ENCODE measurements around the gene SYNGR3.

The SYNGR3 gene

GRCh38 chr16:1942810-1943726 lies 46.7 kb upstream of the SYNGR3 start, which contains the start of gene MSRB1:
TSS of gene MSRB1 (minus strand) at chr16:1943199. CDS start at chr16:1943156, 43 bp downstream.
- peak within 1 kb of the TSS; percentile 12 for H3K27ac ChIP-seq (ENCODE audit: poor library complexity, severe bottlenecking)
- ATAC-seq (ENCODE audit: low read depth): peak; percentile 93

GRCh38 chr16:1944612-1945199 lies 45.1 kb upstream of the SYNGR3 start:
- H3K27me3 ChIP-seq (ENCODE audit: insufficient read depth, poor library complexity, severe bottlenecking): no peaks in the 10 kb centered on the region
- H3K4me3 ChIP-seq (ENCODE audit: severe bottlenecking): no peak overlapping the region
- ATAC-seq (ENCODE audit: low read depth): no peak
- peak; percentile 42 for DNase-seq (ENCODE audit: low spot score)
- no peak overlapping the region for H3K27ac ChIP-seq (ENCODE audit: poor library complexity, severe bottlenecking)
- peaks cover 6% of the 10 kb centered on the region; the same call in 1 of the 2 replicates for H3K36me3 ChIP-seq (ENCODE audit: low read depth)
- TF ChIP-seq CTCF (IDR thresholded peaks at IDR 0.05; ENCODE audit: poor library complexity, severe bottlenecking): no peak
- H3K4me1 ChIP-seq (ENCODE audit: insufficient read depth, poor library complexity, severe bottlenecking): peaks cover 10% of the 10 kb centered on the region
- H3K9me3 ChIP-seq (ENCODE audit: severe bottlenecking): no peaks in the 10 kb centered on the region

More at GRCh38 chr16:1942810-1943726, 46.7 kb upstream of the SYNGR3 start, which contains the start of gene MSRB1:
- peak; percentile 100 for DNase-seq (ENCODE audit: low spot score)
- Histone ChIP-seq H3K27me3 (ENCODE audit: insufficient read depth, poor library complexity, severe bottlenecking) (no peaks in the 10 kb centered on the region), H3K9me3 (ENCODE audit: severe bottlenecking) (no peaks in the 10 kb centered on the region), H3K4me1 (ENCODE audit: insufficient read depth, poor library complexity, severe bottlenecking) (peaks cover 10% of the 10 kb centered on the region), H3K36me3 (ENCODE audit: low read depth) (peaks cover 6% of the 10 kb centered on the region; the same call in 1 of the 2 replicates), H3K4me3 (ENCODE audit: severe bottlenecking) (peak within 1 kb of the TSS; percentile 85)
- TF ChIP-seq CTCF (IDR thresholded peaks at IDR 0.05; ENCODE audit: poor library complexity, severe bottlenecking): no peak

- Histone ChIP-seq H3K9me3 (ENCODE audit: severe bottlenecking) (no peaks in the 10 kb centered on the region), H3K4me1 (ENCODE audit: insufficient read depth, poor library complexity, severe bottlenecking) (peaks cover 17% of the 10 kb centered on the region), H3K4me3 (ENCODE audit: severe bottlenecking) (no peak overlapping the region), H3K27ac (ENCODE audit: poor library complexity, severe bottlenecking) (no peak overlapping the region), H3K27me3 (ENCODE audit: insufficient read depth, poor library complexity, severe bottlenecking) (no peaks in the 10 kb centered on the region), H3K36me3 (ENCODE audit: low read depth) (no peaks in the 10 kb centered on the region; the same call in 1 of the 2 replicates)
- ATAC-seq (ENCODE audit: low read depth): no peak
- TF ChIP-seq CTCF (IDR thresholded peaks at IDR 0.05; ENCODE audit: poor library complexity, severe bottlenecking): no peak
- DNase-seq (ENCODE audit: low spot score): no peak
These were observed 44.0 kb upstream of the SYNGR3 start for GRCh38 chr16:1945559-1946391.

GRCh38 chr16:1946495-1947368 lies 43.0 kb upstream of the SYNGR3 start:
- H3K4me3 ChIP-seq (ENCODE audit: severe bottlenecking): no peak overlapping the region
- DNase-seq (ENCODE audit: low spot score): peak; percentile 71
- no peak for TF ChIP-seq CTCF (IDR thresholded peaks at IDR 0.05; ENCODE audit: poor library complexity, severe bottlenecking)
- ATAC-seq (ENCODE audit: low read depth): no peak
- H3K27ac ChIP-seq (ENCODE audit: poor library complexity, severe bottlenecking): no peak overlapping the region
- H3K36me3 ChIP-seq (ENCODE audit: low read depth): no peaks in the 10 kb centered on the region
- H3K27me3 ChIP-seq (ENCODE audit: insufficient read depth, poor library complexity, severe bottlenecking): no peaks in the 10 kb centered on the region
- peaks cover 18% of the 10 kb centered on the region for H3K4me1 ChIP-seq (ENCODE audit: insufficient read depth, poor library complexity, severe bottlenecking)
- H3K9me3 ChIP-seq (ENCODE audit: severe bottlenecking): no peaks in the 10 kb centered on the region

All from RWPE2 (cell line).